MG63 (cell line): ENCODE measurements around the gene FNDC8. TPM values are rescaled to one million over a fixed set of nuclear protein-coding genes. Genes with fewer than 3 reads are reported as not detected.
A peak's percentile ranks its signal among the peaks of the same experiment; 100 is the strongest.
"Not testable (repeated sequence)": the region's sequence is repeated elsewhere in the genome, so short reads cannot be mapped to it uniquely, and the experiment has no call there.

Experiments
- DNase-seq: peaks from one replicate; pipeline ENCODE4 v3.0.0-alpha.2; 2020
- H3K27me3 ChIP-seq: fragments of 250-450 bp; sonication (Bioruptor Pico); 2 replicates; pipeline ENCODE4 v1.5.1; 2020; ENCODE audit warnings: mild to moderate bottlenecking, moderate library complexity
- H3K36me3 ChIP-seq: fragments of 250-450 bp; sonication (Bioruptor Pico); 2 replicates; pipeline ENCODE4 v1.5.1; 2020; ENCODE audit warnings: mild to moderate bottlenecking, moderate library complexity
- H3K4me3 ChIP-seq: fragments of 250-450 bp; sonication (Bioruptor Pico); 2 replicates; pipeline ENCODE4 v1.5.1; 2020; ENCODE audit warnings: mild to moderate bottlenecking, moderate library complexity
- H3K9me3 ChIP-seq: fragments of 250-450 bp; sonication (Bioruptor Pico); 2 replicates; pipeline ENCODE4 v1.5.1; 2020; ENCODE audit warnings: mild to moderate bottlenecking, moderate library complexity
- total RNA-seq: library from RNA; depleted of rRNA; stranded (reverse); fragments of >200 nt; shearing (Covaris generic); gene quantifications from 2 replicates; pipeline ENCODE4 v1.2.3, GENCODE V29; 2014; ENCODE audit warnings: low replicate concordance

The FNDC8 gene
- total RNA-seq, 1 experiment from 2014 or later = not detected

GRCh38 chr17:35088881-35089585 is 32.4 kb upstream of the FNDC8 start:
- peak; percentile 86 for DNase-seq

DNA sequence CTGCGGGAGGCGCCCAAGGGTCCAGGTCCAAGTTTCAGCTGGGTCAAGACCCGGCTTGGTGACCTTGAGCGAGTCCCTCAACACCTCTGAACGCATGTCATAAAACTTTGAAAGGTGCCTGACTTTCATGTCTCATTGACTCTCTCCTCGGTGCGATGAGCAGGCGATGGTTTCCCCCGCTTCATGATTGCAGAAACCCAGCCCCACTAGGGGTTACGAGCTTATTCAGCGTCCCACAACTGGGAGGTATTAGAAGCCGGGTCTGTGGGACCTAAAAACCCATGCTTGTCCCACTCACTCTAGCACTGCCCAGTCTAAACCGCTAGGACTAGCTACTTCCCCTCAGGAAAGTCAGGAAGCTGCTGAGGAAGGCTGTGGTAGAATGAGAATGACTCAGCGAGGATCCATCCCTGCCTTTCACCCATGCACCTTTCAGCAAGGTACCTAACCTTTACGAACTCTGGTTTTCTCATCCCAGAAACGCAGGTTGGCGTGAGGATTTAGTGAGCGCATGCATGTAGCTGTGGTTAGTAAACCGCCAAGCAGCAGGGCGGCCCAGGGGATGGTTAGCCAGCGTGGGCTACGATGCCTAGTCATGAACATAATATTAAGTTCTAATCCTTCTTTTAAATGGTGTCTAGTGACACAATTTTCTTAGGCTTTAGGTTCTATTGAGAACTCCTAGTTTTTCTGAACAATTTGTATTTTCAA is 31.7 kb upstream of the FNDC8 start:
- Histone ChIP-seq H3K4me3 (peak overlapping the region; percentile 33), H3K36me3 (no peaks in the 10 kb centered on the region), H3K27me3 (no peaks in the 10 kb centered on the region), H3K9me3 (no peaks in the 10 kb centered on the region)
- peak; percentile 43 for DNase-seq

More at GRCh38 chr17:35088881-35089585, 32.4 kb upstream of the FNDC8 start:
- Histone ChIP-seq H3K27me3 (no peaks in the 10 kb centered on the region), H3K9me3 (no peaks in the 10 kb centered on the region), H3K4me3 (peak overlapping the region; percentile 73), H3K36me3 (no peaks in the 10 kb centered on the region)

- not testable (repeated sequence) for H3K9me3 ChIP-seq, DNase-seq, H3K27me3 ChIP-seq, H3K36me3 ChIP-seq, H3K4me3 ChIP-seq
Observed at GRCh38 chr17:35090707-35091106, 30.7 kb upstream of the FNDC8 start.

- peaks cover 11% of the 10 kb centered on the region for H3K36me3 ChIP-seq
- peak; percentile 74 for DNase-seq
- no peaks in the 10 kb centered on the region for H3K9me3 ChIP-seq
- no peak overlapping the region for H3K4me3 ChIP-seq
- no peaks in the 10 kb centered on the region for H3K27me3 ChIP-seq
Observed at GRCh38 chr17:35094902-35095301, 26.5 kb upstream of the FNDC8 start.

GRCh38 chr17:35095741-35096140 is 25.7 kb upstream of the FNDC8 start:
- H3K9me3 ChIP-seq = no peaks in the 10 kb centered on the region
- H3K27me3 ChIP-seq = no peaks in the 10 kb centered on the region
- DNase-seq = no peak
- H3K36me3 ChIP-seq = peaks cover 20% of the 10 kb centered on the region
- no peak overlapping the region for H3K4me3 ChIP-seq

GRCh38 chr17:35097776-35098175 is 23.6 kb upstream of the FNDC8 start:
- no peak for DNase-seq
- Histone ChIP-seq H3K36me3 (peaks cover 27% of the 10 kb centered on the region), H3K9me3 (no peaks in the 10 kb centered on the region), H3K4me3 (no peak overlapping the region), H3K27me3 (no peaks in the 10 kb centered on the region)

GRCh38 chr17:35099908-35100307 is 21.5 kb upstream of the FNDC8 start:
- H3K36me3 ChIP-seq = peaks cover 32% of the 10 kb centered on the region
- no peaks in the 10 kb centered on the region for H3K27me3 ChIP-seq
- H3K4me3 ChIP-seq = no peak overlapping the region
- H3K9me3 ChIP-seq = no peaks in the 10 kb centered on the region
- DNase-seq = no peak

DNA sequence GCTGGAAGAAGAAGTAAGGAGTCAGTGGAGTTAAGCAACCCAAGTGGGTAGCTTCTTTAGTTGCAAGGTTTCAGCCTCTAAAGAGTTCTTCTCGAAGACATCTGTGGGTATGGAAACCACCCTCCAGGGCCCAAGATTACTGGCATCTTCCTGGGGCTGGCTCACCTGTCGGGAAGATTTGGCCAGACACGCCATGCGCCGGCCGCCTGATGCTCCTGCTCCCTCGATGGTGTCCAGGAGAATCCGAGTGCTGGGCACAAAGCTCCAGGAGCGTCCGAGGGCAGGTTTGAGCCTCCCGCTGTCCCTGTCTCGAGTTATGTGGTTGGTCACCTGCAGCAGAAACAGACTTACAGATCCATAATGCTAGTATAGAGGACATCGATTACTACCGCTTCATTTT is 20.4 kb upstream of the FNDC8 start:
- DNase-seq = no peak
- Histone ChIP-seq H3K9me3 (no peaks in the 10 kb centered on the region), H3K36me3 (peaks cover 39% of the 10 kb centered on the region), H3K27me3 (no peaks in the 10 kb centered on the region), H3K4me3 (no peak overlapping the region)

DNA sequence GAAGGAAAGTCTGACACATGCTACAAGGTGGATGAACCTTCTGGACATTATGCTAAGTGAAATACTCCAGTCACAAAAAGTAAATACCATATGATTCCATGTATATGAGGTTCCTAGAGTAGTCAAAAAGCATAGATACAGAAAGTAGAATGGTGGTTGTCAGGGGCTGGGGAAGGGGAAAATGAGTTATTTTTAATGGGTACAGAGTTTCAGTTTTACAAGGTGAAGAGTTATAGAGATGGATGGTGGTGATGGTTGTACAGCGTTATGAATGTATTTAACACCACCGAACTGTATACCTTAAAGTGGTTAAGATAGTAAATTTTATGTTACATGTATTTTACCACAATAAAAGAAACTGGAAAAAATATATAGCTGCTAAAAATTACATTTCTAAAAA is 19.7 kb upstream of the FNDC8 start:
- Histone ChIP-seq H3K27me3 (no peaks in the 10 kb centered on the region), H3K36me3 (peaks cover 41% of the 10 kb centered on the region), H3K9me3 (no peaks in the 10 kb centered on the region), H3K4me3 (no peak overlapping the region)
- DNase-seq = no peak

GRCh38 chr17:35103271-35103670 is 18.1 kb upstream of the FNDC8 start:
- no peak for DNase-seq
- no peaks in the 10 kb centered on the region for H3K9me3 ChIP-seq
- H3K36me3 ChIP-seq = peaks cover 47% of the 10 kb centered on the region

GRCh38 chr17:35104844-35105450 is 16.5 kb upstream of the FNDC8 start:
- DNase-seq = no peak
- Histone ChIP-seq H3K4me3 (no peak overlapping the region), H3K9me3 (no peaks in the 10 kb centered on the region), H3K27me3 (no peaks in the 10 kb centered on the region), H3K36me3 (peaks cover 40% of the 10 kb centered on the region)

More at GRCh38 chr17:35103271-35103670, 18.1 kb upstream of the FNDC8 start:
- Histone ChIP-seq H3K4me3 (no peak overlapping the region), H3K27me3 (no peaks in the 10 kb centered on the region)

DNA sequence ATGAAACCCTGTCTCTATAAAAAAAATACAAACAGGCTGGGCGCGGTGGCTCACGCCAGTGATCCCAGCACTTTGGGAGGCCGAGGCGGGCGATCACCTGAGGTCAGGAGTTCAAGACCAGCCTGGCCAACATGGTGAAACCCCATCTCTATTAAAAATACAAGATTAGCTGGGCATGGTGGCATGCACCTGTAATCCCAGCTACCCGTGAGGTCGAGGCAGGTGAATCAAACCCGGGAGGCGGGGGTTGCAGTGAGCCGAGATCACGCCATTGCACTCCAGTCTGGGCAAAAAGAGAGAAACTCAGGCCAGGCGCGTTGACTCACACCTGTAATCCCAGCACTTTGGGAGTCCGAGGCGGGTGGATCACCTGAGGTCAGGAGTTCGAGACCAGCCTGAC is 10.6 kb upstream of the FNDC8 start:
- not testable (repeated sequence) for H3K27me3 ChIP-seq, H3K4me3 ChIP-seq, H3K9me3 ChIP-seq, DNase-seq
- peaks cover 27% of the 10 kb centered on the region for H3K36me3 ChIP-seq

GRCh38 chr17:35116845-35117244 is 4.6 kb upstream of the FNDC8 start:
- H3K4me3 ChIP-seq = no peak overlapping the region
- DNase-seq = no peak
- no peaks in the 10 kb centered on the region; the same call in 1 of the 2 replicates for H3K27me3 ChIP-seq
- no peaks in the 10 kb centered on the region for H3K9me3 ChIP-seq
- H3K36me3 ChIP-seq = peaks cover 22% of the 10 kb centered on the region

DNA sequence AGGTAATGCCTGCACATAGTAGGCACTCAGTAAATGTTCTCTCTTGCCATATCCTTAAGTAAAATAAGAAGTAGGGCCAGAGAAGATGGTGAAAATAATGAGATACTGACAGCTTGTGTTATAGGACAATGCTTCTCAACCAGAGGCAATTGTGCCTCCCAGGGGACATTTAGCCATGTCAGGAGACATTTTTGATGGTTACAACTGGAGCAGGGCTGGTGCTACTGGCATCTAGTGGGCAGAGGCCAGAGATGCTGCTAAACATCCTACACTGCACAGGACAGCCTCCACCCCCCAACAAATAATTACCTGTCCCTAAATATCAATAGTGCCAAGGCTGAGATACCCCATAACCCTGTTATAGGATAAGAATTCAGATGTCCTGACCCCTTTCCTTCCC is 3.4 kb upstream of the FNDC8 start:
- H3K36me3 ChIP-seq = peaks cover 20% of the 10 kb centered on the region
- H3K27me3 ChIP-seq = no peaks in the 10 kb centered on the region; the same call in 1 of the 2 replicates
- no peak for DNase-seq
- no peak overlapping the region for H3K4me3 ChIP-seq
- H3K9me3 ChIP-seq = no peaks in the 10 kb centered on the region

DNA sequence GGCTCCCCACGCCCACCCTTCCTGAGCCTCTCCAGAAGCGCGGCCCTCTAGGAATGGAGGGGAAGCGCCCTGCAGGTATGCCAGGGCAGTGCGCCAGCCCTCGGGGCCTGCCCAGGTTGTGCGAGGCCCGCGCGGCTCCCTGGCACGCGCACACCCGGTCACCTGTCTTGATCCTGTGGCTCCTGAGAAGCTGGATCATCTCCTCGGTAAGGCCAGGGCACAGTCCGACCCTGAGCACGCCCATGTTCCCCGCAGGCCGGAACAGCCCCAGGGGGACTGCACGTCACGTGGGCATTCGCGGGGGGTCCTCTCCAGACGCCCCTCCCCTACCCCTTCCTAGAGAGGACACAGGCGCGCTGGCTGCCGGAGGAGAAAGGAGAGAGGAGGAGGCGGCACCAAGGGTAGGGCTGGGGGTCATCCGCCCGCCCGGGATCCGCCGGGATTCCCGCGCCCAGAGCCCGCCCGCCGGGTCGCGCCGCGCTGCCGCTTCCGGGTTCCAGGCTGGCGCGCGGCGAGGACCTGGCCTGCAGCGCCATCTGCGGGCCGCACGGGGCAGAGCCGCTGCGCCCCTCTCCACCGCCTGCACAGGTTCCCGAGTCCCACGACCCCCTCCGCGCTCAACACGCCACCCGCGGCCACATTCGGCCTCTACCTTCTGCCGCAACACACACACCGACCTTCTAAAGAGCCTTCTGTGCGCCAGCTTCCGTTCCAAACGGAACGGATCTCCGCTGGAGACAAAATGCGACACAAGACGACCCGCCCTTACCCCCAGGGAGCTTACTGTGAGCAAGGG is 1.8 kb upstream of the FNDC8 start, which contains the start of gene RAD51D:
Gene RAD51D, minus strand, starts transcription at position 491 of the 796 bp plus-strand sequence. Its CDS starts 247 bp downstream, at position 244.
- peak; percentile 83 for DNase-seq
- H3K36me3 ChIP-seq = peaks cover 14% of the 10 kb centered on the region
- no peaks in the 10 kb centered on the region for H3K9me3 ChIP-seq
- H3K27me3 ChIP-seq = no peaks in the 10 kb centered on the region; the same call in 1 of the 2 replicates
- peak within 1 kb of the TSS; percentile 84 for H3K4me3 ChIP-seq

- no peaks in the 10 kb centered on the region for H3K27me3 ChIP-seq
- peaks cover 29% of the 10 kb centered on the region for H3K36me3 ChIP-seq
- H3K9me3 ChIP-seq = no peaks in the 10 kb centered on the region
- DNase-seq = peak; percentile 12
- H3K4me3 ChIP-seq = no peak overlapping the region
Observed at GRCh38 chr17:35127751-35128514, 6.5 kb downstream of the FNDC8 start.
